HG02798 (cell line): Measurements from ENCODE around the gene WDR47.
A peak's percentile ranks its signal among the peaks of the same experiment; 100 is the strongest.
"Not testable (repeated sequence)": the region's sequence is repeated elsewhere in the genome, so short reads cannot be mapped to it uniquely, and the experiment has no call there.

Experiments
- ATAC-seq: cut with Tn5 transposase; IDR thresholded peaks from one replicate; pipeline ENCODE4 v1.9.1; 2021; ENCODE audit warnings: mild to moderate bottlenecking; ENCODE audit not compliant: unreplicated experiment, poor library complexity

The WDR47 gene

DNA sequence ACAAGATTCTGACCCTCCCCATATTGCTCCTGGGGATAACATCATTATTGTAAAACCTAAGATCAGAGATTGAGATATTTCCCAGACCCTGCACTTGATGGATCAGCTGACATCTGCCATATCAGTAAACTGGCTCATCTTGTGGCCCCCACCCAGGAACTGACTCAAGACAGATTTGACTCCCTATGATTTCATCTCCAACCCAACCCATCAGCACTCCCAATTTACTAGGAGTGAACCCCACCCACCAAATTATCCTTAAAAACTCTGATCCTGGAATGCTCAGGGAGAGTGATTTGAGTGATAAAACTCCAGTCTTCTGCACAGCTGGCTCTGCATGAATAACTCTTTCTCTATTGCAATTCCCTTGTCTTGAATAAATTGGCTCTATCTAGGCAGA, 72.6 kb downstream of the WDR47 start:
- no peak for ATAC-seq

- peak; percentile 92 for ATAC-seq
Observed at GRCh38 chr1:108963052-108963686, 78.7 kb downstream of the WDR47 start, which contains the start of gene CLCC1. Gene CLCC1 (minus strand): TSS chr1:108963484. CDS start chr1:108950437, 13,047 bp downstream.

DNA sequence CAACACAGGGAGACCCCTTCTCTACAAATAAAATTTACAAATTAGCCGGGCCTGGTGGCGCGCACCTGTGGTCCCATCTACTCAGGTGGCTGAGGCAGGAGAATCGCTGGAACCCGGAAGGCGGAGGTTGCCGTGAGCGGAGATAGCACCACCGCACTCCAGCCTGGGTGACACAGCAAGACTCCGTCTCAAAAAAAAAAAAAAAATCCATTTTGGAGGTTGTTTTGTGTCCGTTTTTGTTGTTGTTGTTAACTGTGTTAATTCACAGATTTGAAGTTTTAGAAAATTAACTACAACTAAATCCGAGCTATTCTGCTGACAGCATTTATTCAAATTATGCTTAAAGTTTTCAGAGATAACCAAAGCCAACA, 79.2 kb downstream of the WDR47 start:
- no peak for ATAC-seq

GRCh38 chr1:108961752-108962486, 80.0 kb downstream of the WDR47 start:
- ATAC-seq, result no peak

DNA sequence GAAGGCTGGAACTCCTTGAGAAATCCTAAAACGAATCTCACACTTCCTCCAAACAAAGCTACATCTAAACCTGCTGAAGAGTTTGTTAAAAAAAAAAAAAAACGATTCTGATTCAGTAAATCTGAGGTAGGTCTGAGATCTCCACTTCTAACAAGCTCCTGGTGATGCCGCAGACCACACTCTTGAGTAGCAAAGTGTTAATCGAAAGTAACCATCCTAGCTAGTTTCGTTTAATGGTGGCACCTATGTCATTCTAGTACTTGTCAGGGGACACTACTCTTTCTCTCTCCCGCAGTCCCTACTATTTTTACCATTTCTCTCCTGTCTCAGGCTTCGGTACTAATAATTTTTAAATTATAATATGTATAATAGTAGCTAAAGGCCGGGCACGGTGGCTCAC, 80.7 kb downstream of the WDR47 start:
- peak; percentile 39 for ATAC-seq

DNA sequence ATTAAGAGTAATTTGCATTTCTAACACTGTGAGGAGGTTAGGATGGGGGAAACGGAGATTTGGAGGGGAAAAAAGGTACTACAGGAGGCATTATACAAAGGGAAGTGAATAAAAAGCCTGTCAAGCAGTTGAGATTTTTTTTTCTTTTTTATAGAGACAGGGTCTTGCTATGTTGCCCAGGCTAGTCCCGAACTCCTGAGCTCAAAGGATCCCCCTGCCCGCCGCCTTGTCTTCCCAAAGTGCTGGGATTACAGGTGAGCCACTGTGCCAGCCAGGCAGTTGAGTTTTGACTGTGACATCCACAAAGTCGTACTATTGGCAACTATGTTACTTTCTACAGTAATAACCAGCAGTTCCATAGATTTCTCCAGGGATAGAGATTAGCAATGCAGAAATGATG, 81.2 kb downstream of the WDR47 start:
- no peak for ATAC-seq

DNA sequence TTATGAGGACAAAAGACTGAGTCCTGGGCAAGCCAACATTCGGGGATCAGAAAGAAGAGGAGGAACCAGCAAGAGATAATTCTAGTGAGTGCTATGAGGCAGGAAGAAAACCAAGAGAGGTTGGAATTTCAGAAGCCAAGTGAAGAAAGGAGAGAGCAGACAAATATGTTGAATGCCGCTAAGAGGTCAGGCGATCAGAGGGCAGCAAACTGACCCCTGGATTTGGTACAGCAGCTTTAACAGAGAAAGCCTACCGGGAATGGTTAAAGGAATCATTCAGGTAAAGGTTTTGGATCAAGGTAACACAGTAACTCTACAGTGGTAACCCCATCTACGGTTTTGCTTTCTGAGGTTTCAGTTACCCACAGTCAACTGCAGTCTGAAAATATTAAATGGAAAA, 84.0 kb downstream of the WDR47 start:
- ATAC-seq, result no peak

- no peak for ATAC-seq
Observed at GRCh38 chr1:108955881-108956280, 86.0 kb downstream of the WDR47 start.

GRCh38 chr1:108955111-108955510, 86.8 kb downstream of the WDR47 start:
- ATAC-seq, result no peak

DNA sequence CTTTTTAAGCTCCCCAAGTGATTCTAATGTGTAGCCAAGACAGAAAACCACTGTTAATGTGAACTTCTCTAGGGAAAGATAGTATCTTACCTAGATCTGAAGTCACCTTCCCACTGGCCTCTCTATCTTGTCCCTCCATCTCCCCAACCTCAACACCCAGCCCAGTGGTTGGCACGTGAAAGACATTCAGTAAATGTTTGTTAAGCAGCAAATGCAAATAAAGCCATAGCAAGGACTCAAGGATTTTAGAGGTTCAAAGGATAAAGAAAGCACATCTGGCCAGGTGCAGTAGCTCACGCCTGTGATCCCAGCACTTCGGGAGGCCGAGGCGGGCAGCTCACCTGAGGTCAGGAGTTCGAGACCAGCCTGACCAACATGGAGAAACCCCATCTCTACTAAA, 88.5 kb downstream of the WDR47 start:
- ATAC-seq, result no peak

DNA sequence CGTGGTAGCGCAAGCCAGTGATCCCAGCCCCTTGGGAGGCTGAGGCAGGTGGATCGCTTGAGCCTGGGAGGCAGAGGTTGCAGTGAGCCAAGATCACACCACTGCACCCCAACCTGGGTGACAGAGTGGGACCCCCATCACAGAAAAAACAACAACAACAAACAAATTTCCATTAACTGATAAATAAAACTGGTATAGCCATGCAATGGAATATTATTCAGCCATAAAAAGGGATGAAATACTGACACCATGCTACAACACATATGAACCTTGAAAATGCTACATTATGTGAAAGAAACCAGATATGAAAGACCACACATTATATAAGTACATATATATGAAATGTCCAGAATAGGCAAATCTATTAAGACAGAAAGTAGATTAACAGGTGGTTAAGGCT, 90.7 kb downstream of the WDR47 start:
- ATAC-seq, result no peak

GRCh38 chr1:108949044-108949443, 92.9 kb downstream of the WDR47 start:
- ATAC-seq, result no peak

DNA sequence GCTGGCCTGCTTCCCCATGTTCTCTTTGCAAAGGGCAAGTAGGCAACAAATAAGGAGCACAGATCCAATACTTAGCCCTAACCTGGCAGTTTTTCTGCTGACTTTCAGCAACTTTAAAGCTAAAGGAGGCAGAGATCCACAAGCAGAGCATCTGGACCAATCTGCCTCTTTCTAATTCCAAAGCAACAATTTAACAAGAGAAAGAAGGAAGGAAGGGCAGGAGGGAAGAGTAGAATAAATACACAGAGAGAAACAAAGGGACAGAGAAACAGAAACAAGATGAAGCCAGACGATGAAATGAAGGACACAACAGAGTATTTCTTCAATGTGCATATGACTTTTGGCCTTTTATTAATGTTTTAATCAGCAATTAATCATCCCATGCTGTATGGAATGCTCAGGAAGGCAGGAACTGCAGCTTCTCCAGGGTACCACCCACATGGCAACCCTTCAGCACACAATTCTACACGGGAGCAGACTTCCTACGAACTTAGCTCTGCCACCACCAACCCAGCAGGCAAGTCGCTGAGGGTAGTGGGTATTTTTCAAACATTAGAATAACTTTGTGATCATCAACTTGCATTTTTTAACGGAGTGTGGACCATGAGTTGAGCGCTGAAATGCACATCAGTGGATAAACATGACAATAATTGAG, 93.9 kb downstream of the WDR47 start:
- no peak for ATAC-seq

DNA sequence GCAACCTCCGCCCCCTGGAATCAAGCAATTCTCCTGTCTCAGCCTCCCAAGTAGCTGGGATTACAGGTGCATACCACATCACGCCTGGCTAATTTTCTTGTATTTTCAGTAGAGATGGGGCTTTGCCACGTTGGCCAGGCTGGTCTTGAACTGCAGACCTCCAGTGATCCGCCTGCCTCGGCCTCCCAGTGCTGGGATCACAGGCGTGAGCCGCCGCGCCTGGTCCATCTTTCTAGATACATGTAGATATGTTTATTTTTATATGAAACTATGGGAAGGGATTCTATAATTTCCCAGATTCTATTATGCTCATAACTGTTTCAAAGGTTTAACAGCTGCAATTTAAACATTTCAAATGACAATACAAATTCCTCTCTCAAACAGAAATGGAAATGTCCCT, 105.7 kb downstream of the WDR47 start:
- no peak for ATAC-seq

- no peak for ATAC-seq
Observed at GRCh38 chr1:108933944-108934343, 108.0 kb downstream of the WDR47 start.

DNA sequence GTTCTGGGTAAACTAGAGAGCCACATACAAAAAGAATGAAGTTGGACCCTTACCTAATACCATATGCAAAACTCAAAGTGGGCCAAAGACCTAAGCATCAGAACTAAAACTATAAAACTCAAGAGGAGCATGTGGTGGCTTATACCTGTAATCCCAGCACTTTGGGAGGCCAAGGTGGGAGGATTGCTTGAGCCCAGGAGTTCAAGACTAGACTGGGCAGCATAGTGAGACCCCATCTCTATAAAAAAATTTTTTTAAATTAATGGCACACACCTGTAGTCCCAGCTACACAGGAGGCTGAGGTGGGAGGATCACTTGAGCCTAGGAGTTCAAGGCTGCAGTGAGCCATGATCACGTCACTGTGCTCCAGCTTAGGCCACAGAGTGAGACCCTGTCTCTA, 114.3 kb downstream of the WDR47 start:
- ATAC-seq, result not testable (repeated sequence)

GRCh38 chr1:108925920-108926319, 116.0 kb downstream of the WDR47 start:
- no peak for ATAC-seq
